ENCODE results near the gene CKLF. TPM values are rescaled to one million over a fixed set of nuclear protein-coding genes. Genes with fewer than 3 reads are reported as not detected.

The CKLF gene
- total and polyA plus RNA-seq, 2 donors from 2014 or later = 28.7 to 42.4 TPM

DNA sequence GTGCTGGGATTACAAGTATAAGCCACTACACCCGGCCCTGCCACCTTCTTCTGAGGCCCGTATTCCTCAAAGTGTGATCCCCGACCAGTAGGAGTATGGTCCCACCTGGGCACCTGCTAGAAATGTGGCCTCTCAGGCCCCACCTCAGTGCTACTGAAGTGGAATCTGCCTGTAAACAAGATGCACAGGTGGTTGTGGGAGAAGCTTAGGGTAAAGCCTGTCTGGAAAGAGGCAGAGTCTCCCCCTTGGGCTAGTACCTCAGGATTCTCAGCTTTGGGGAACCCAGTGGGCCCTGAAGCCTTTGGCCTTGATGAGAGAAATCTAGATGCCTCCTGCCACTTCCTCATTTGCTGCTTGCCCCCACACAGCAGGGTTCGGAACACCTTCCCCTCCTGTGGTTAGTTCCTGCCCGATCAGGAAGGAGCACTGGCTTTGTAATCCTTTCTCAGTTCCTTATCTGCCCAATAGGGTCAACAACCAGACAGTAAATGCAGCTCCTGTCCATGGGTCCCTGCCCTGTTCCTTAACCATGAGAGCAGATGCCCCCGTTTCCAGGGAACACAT is 27.7 kb upstream of the CKLF start:
- DNase-seq = no peak
- Histone ChIP-seq H3K4me1 (ENCODE audit: control insufficient read depth in 2 of 3, insufficient read depth in 2 of 3, low read depth in 1 of 3, low read length in 3 of 3) (peaks cover 0 to 8% (median 0%) of the 10 kb centered on the region in 3 donors), H3K4me3 (ENCODE audit: low read length in 3 of 3) (no peak overlapping the region), H3K9ac (ENCODE audit: low read length in 3 of 3) (no peak overlapping the region), H3K27ac (ENCODE audit: low read depth in 2 of 2, low read length in 2 of 2) (peak overlapping the region in 1 of 2 donors; percentile 57), H3K9me3 (ENCODE audit: control insufficient read depth in 2 of 3, insufficient read depth in 1 of 3, low read length in 3 of 3) (no peaks in the 10 kb centered on the region), H3K36me3 (ENCODE audit: control insufficient read depth in 2 of 3, insufficient read depth in 3 of 3, low read length in 3 of 3) (peaks cover under 1 to 29% (median 19%) of the 10 kb centered on the region in 3 donors), H3K27me3 (ENCODE audit: control insufficient read depth, insufficient read depth, low read length) (no peaks in the 10 kb centered on the region)
- TF ChIP-seq, protein P1, sequence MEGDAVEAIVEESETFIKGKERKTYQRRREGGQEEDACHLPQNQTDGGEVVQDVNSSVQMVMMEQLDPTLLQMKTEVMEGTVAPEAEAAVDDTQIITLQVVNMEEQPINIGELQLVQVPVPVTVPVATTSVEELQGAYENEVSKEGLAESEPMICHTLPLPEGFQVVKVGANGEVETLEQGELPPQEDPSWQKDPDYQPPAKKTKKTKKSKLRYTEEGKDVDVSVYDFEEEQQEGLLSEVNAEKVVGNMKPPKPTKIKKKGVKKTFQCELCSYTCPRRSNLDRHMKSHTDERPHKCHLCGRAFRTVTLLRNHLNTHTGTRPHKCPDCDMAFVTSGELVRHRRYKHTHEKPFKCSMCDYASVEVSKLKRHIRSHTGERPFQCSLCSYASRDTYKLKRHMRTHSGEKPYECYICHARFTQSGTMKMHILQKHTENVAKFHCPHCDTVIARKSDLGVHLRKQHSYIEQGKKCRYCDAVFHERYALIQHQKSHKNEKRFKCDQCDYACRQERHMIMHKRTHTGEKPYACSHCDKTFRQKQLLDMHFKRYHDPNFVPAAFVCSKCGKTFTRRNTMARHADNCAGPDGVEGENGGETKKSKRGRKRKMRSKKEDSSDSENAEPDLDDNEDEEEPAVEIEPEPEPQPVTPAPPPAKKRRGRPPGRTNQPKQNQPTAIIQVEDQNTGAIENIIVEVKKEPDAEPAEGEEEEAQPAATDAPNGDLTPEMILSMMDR (IDR thresholded peaks at IDR 0.05; ENCODE audit: borderline replicate concordance, extremely low read depth, insufficient read depth) = no peak
- no peak for FAIRE-seq
- intact Hi-C loops (cut with DNase I) = no loop called here

GRCh38 chr16:66525396-66526180 is 26.8 kb upstream of the CKLF start:
- Histone ChIP-seq H3K27me3 (ENCODE audit: control insufficient read depth, insufficient read depth, low read length) (no peaks in the 10 kb centered on the region), H3K27ac (ENCODE audit: low read depth in 2 of 2, low read length in 2 of 2) (no peak overlapping the region), H3K4me3 (ENCODE audit: low read length in 3 of 3) (no peak overlapping the region), H3K9me3 (ENCODE audit: control insufficient read depth in 2 of 3, insufficient read depth in 1 of 3, low read length in 3 of 3) (no peaks in the 10 kb centered on the region), H3K36me3 (ENCODE audit: control insufficient read depth in 2 of 3, insufficient read depth in 3 of 3, low read length in 3 of 3) (peaks cover 3 to 34% (median 23%) of the 10 kb centered on the region in 3 donors), H3K4me1 (ENCODE audit: control insufficient read depth in 2 of 3, insufficient read depth in 2 of 3, low read depth in 1 of 3, low read length in 3 of 3) (peaks cover 0 to 7% (median 0%) of the 10 kb centered on the region in 3 donors), H3K9ac (ENCODE audit: low read length in 3 of 3) (no peak overlapping the region)
- intact Hi-C loops (cut with DNase I) = no loop called here
- no peak for DNase-seq
- FAIRE-seq = no peak
- TF ChIP-seq, protein P1 (IDR thresholded peaks at IDR 0.05; ENCODE audit: borderline replicate concordance, extremely low read depth, insufficient read depth) = no peak

GRCh38 chr16:66528294-66528693 is 24.1 kb upstream of the CKLF start:
- Histone ChIP-seq H3K27me3 (ENCODE audit: control insufficient read depth, insufficient read depth, low read length) (no peaks in the 10 kb centered on the region), H3K9me3 (ENCODE audit: control insufficient read depth in 2 of 3, insufficient read depth in 1 of 3, low read length in 3 of 3) (no peaks in the 10 kb centered on the region), H3K36me3 (ENCODE audit: control insufficient read depth in 2 of 3, insufficient read depth in 3 of 3, low read length in 3 of 3) (peaks cover 5 to 30% (median 29%) of the 10 kb centered on the region in 3 donors), H3K4me1 (ENCODE audit: control insufficient read depth in 2 of 3, insufficient read depth in 2 of 3, low read depth in 1 of 3, low read length in 3 of 3) (peaks cover 0 to 2% (median 0%) of the 10 kb centered on the region in 3 donors), H3K4me3 (ENCODE audit: low read length in 3 of 3) (no peak overlapping the region), H3K27ac (ENCODE audit: low read depth in 2 of 2, low read length in 2 of 2) (no peak overlapping the region), H3K9ac (ENCODE audit: low read length in 3 of 3) (no peak overlapping the region)
- TF ChIP-seq, protein P1 (IDR thresholded peaks at IDR 0.05; ENCODE audit: borderline replicate concordance, extremely low read depth, insufficient read depth) = no peak
- FAIRE-seq (no peak), DNase-seq (no peak)
- intact Hi-C loops (cut with DNase I) = no loop called here
